ENCODE data around the gene RGL1.

Gene RGL1

GRCh38 chr1:183916574-183916973 is 111.7 kb downstream of the RGL1 start:
- no peak for DNase-seq (ENCODE audit: low spot score)

GRCh38 chr1:183918589-183918988 is 113.7 kb downstream of the RGL1 start:
- no peak for DNase-seq (ENCODE audit: low spot score)

GRCh38 chr1:183920651-183921050 is 115.7 kb downstream of the RGL1 start:
- no peak for DNase-seq (ENCODE audit: low spot score)

GRCh38 chr1:183922197-183922596 is 117.3 kb downstream of the RGL1 start:
- no peak for DNase-seq (ENCODE audit: low spot score)

GRCh38 chr1:183925947-183926346 is 121.0 kb downstream of the RGL1 start:
- no peak for DNase-seq (ENCODE audit: low spot score)

- DNase-seq (ENCODE audit: low spot score): no peak
These were observed 122.1 kb downstream of the RGL1 start for GRCh38 chr1:183926983-183927382.

GRCh38 chr1:183931646-183932271 is 126.8 kb downstream of the RGL1 start:
- no peak for DNase-seq (ENCODE audit: low spot score)

- no peak for DNase-seq (ENCODE audit: low spot score)
These were observed 127.5 kb downstream of the RGL1 start for GRCh38 chr1:183932412-183932811.

- no peak for DNase-seq (ENCODE audit: low spot score)
These were observed 128.7 kb downstream of the RGL1 start for GRCh38 chr1:183933528-183934179.

- DNase-seq (ENCODE audit: low spot score): no peak
These were observed 129.4 kb downstream of the RGL1 start for GRCh38 chr1:183934314-183934713.

- no peak for DNase-seq (ENCODE audit: low spot score)
These were observed 131.1 kb downstream of the RGL1 start for GRCh38 chr1:183936009-183936408.

- DNase-seq (ENCODE audit: low spot score): no peak
These were observed 131.9 kb downstream of the RGL1 start for GRCh38 chr1:183936791-183937190.

- no peak for DNase-seq (ENCODE audit: low spot score)
These were observed 132.7 kb downstream of the RGL1 start for GRCh38 chr1:183937611-183938010.

- DNase-seq (ENCODE audit: low spot score): no peak
These were observed 136.1 kb downstream of the RGL1 start for GRCh38 chr1:183941001-183941400.

GRCh38 chr1:183942933-183943693 is 138.2 kb downstream of the RGL1 start:
- DNase-seq (ENCODE audit: low spot score): no peak

GRCh38 chr1:183945428-183946319 is 140.8 kb downstream of the RGL1 start:
- no peak for DNase-seq (ENCODE audit: low spot score)

GRCh38 chr1:183946320-183946613 is 141.3 kb downstream of the RGL1 start:
- no peak for DNase-seq (ENCODE audit: low spot score)

GRCh38 chr1:183947988-183948387 is 143.1 kb downstream of the RGL1 start:
- DNase-seq (ENCODE audit: low spot score): no peak

GRCh38 chr1:183952101-183952500 is 147.2 kb downstream of the RGL1 start:
- no peak for DNase-seq (ENCODE audit: low spot score)

- no peak for DNase-seq (ENCODE audit: low spot score)
These were observed 148.1 kb downstream of the RGL1 start for GRCh38 chr1:183953031-183953430.

- no peak for DNase-seq (ENCODE audit: low spot score)
These were observed 149.6 kb downstream of the RGL1 start for GRCh38 chr1:183954496-183954895.

- peak; percentile 87 for DNase-seq (ENCODE audit: low spot score)
These were observed 151.8 kb downstream of the RGL1 start for GRCh38 chr1:183956559-183957188.
